ENCODE data around the gene ARSH.
A peak's percentile ranks its signal among the peaks of the same experiment; 100 is the strongest.

Gene ARSH

DNA sequence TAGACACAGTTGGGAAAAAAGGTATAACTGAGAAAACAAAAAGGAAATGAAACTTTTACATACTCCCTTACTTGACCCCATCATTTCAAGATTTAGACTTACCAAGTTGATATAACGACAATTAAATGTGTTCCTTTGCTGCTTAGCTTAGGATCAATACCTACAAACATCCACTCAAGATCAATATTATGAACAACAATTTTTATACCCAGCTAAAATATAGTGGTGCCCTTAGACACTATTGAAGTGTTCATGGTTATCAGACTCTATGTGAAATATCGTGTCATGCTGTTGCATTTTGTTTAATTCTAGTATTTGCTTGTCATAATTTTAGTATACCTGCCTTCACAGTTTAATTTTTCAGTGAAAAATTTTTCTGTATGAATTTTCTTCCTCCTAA, 4.2 kb downstream of the ARSH start:
- Histone ChIP-seq H2AFZ (ENCODE audit: insufficient read depth, low read length, poor library complexity) (no peak overlapping the region), H3K27ac (ENCODE audit: low read depth, low read length) (no peak overlapping the region), H3K4me1 (ENCODE audit: control insufficient read depth in 1 of 2, insufficient read depth in 2 of 2, low read length in 2 of 2) (peaks cover 0 to 4% of the 10 kb centered on the region in 2 experiments), H2BK5ac (ENCODE audit: low read depth, low read length, poor library complexity) (no peak overlapping the region), H3K18ac (ENCODE audit: low read length) (no peak overlapping the region), H3K4me3 (ENCODE audit: low read depth, low read length) (no peak overlapping the region), H3K79me1 (ENCODE audit: low read length) (no peaks in the 10 kb centered on the region), H2AK5ac (ENCODE audit: low read length) (no peak overlapping the region), H4K8ac (ENCODE audit: low read depth, low read length) (no peak overlapping the region), H3K9me3 (ENCODE audit: insufficient read depth, low read depth, low read length) (no peaks in the 10 kb centered on the region), H3K36me3 (ENCODE audit: control insufficient read depth in 1 of 2, insufficient read depth in 2 of 2, low read length in 2 of 2) (no peaks in the 10 kb centered on the region), H4K12ac (ENCODE audit: low read depth, low read length) (no peak overlapping the region), H3K14ac (ENCODE audit: low read length) (no peak overlapping the region), H3K9ac (ENCODE audit: low read length) (no peak overlapping the region), H3K79me2 (ENCODE audit: control insufficient read depth, insufficient read depth, low read length, poor library complexity) (no peaks in the 10 kb centered on the region), H3K4me2 (ENCODE audit: low read length) (no peak overlapping the region), H4K91ac (ENCODE audit: low read depth, low read length) (no peak overlapping the region), H2BK12ac (ENCODE audit: low read length) (no peak overlapping the region), H3K23ac (ENCODE audit: low read length) (no peak overlapping the region), H3K4ac (ENCODE audit: low read depth, low read length) (no peak overlapping the region), H2BK120ac (ENCODE audit: insufficient read depth, low read length, poor library complexity) (no peak overlapping the region), H3K27me3 (ENCODE audit: insufficient read depth, low read length) (no peaks in the 10 kb centered on the region)
- DNase-seq = no peak
- WGBS (ENCODE audit: extremely low coverage, insufficient coverage, insufficient read length) = no CpG with 5 or more reads among the region's 2 CpGs

DNA sequence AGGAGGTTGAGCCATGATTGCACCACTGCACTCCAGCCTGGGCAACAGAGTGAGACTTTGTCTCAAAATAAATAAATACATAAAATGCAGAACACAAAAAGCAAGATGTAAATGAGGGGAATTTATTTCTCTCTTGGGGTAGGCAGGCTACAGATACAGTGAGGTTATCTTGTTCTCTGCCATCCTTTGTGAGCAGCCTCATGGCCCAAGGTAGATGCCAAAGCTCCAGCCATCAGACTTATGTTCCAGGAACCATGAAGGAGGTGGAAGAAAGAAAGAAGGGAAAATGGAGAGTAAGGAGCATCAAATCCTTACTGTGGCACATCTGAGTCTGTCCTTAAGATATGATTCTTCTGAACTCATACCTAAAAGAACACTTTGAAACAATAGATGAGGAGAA, 11.1 kb downstream of the ARSH start:
- no peak overlapping the region for H3K9ac ChIP-seq (ENCODE audit: low read length)
- no peak overlapping the region for H2AK5ac ChIP-seq (ENCODE audit: low read length)
- no peak overlapping the region for H3K23ac ChIP-seq (ENCODE audit: low read length)
- no peak overlapping the region for H3K14ac ChIP-seq (ENCODE audit: low read length)
- no peak overlapping the region for H2BK120ac ChIP-seq (ENCODE audit: insufficient read depth, low read length, poor library complexity)
- H3K27me3 ChIP-seq (ENCODE audit: insufficient read depth, low read length) = no peaks in the 10 kb centered on the region
- no peaks in the 10 kb centered on the region for H3K79me1 ChIP-seq (ENCODE audit: low read length)
- H3K79me2 ChIP-seq (ENCODE audit: control insufficient read depth, insufficient read depth, low read length, poor library complexity) = no peaks in the 10 kb centered on the region
- H3K9me3 ChIP-seq (ENCODE audit: insufficient read depth, low read depth, low read length) = no peaks in the 10 kb centered on the region
- no peak overlapping the region for H4K91ac ChIP-seq (ENCODE audit: low read depth, low read length)
- no peak overlapping the region for H4K8ac ChIP-seq (ENCODE audit: low read depth, low read length)
- H3K4ac ChIP-seq (ENCODE audit: low read depth, low read length) = no peak overlapping the region
- DNase-seq = no peak
- no peak overlapping the region for H3K27ac ChIP-seq (ENCODE audit: low read depth, low read length)
- no peak overlapping the region for H2BK5ac ChIP-seq (ENCODE audit: low read depth, low read length, poor library complexity)
- no peak overlapping the region for H2BK12ac ChIP-seq (ENCODE audit: low read length)
- H3K4me1 ChIP-seq (ENCODE audit: control insufficient read depth in 1 of 2, insufficient read depth in 2 of 2, low read length in 2 of 2) = no peaks in the 10 kb centered on the region
- no peak overlapping the region for H2AFZ ChIP-seq (ENCODE audit: insufficient read depth, low read length, poor library complexity)
- H3K4me2 ChIP-seq (ENCODE audit: low read length) = no peak overlapping the region
- no peak overlapping the region for H3K18ac ChIP-seq (ENCODE audit: low read length)
- no peak overlapping the region for H4K12ac ChIP-seq (ENCODE audit: low read depth, low read length)
- H3K4me3 ChIP-seq (ENCODE audit: low read depth, low read length) = no peak overlapping the region
- H3K36me3 ChIP-seq (ENCODE audit: control insufficient read depth in 1 of 2, insufficient read depth in 2 of 2, low read length in 2 of 2) = no peaks in the 10 kb centered on the region

DNA sequence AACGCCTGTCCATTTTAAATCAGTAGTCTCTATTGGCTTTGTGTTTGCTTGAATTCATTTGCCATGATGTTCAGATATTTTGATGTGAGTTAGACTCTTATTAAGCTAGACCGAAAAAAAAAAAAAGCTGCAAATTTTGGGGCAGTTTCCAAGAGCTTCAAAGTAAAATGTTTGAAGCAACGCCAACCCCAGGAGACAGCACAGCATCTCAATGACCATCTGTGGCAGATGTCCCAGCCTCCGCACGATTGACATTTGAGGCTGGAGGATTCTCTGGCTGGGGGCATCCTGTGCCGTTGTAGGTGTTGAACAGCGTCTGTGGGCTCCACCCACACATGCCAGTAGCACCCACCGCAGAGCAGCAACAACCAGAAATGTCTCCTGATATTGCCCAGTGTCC, 17.8 kb downstream of the ARSH start:
- Histone ChIP-seq H3K9ac (ENCODE audit: low read length) (no peak overlapping the region), H4K12ac (ENCODE audit: low read depth, low read length) (no peak overlapping the region), H3K9me3 (ENCODE audit: insufficient read depth, low read depth, low read length) (no peaks in the 10 kb centered on the region), H3K23ac (ENCODE audit: low read length) (no peak overlapping the region), H3K4me1 (ENCODE audit: control insufficient read depth in 1 of 2, insufficient read depth in 2 of 2, low read length in 2 of 2) (peaks cover 2% of the 10 kb centered on the region in 2 experiments), H2BK12ac (ENCODE audit: low read length) (peak overlapping the region; percentile 14), H2BK5ac (ENCODE audit: low read depth, low read length, poor library complexity) (no peak overlapping the region), H3K18ac (ENCODE audit: low read length) (no peak overlapping the region), H3K36me3 (ENCODE audit: control insufficient read depth in 1 of 2, insufficient read depth in 2 of 2, low read length in 2 of 2) (no peaks in the 10 kb centered on the region), H3K14ac (ENCODE audit: low read length) (no peak overlapping the region), H3K4me2 (ENCODE audit: low read length) (no peak overlapping the region), H2BK120ac (ENCODE audit: insufficient read depth, low read length, poor library complexity) (no peak overlapping the region), H3K27ac (ENCODE audit: low read depth, low read length) (no peak overlapping the region), H3K79me2 (ENCODE audit: control insufficient read depth, insufficient read depth, low read length, poor library complexity) (no peaks in the 10 kb centered on the region), H3K4me3 (ENCODE audit: low read depth, low read length) (no peak overlapping the region), H2AK5ac (ENCODE audit: low read length) (no peak overlapping the region), H3K79me1 (ENCODE audit: low read length) (no peaks in the 10 kb centered on the region), H2AFZ (ENCODE audit: insufficient read depth, low read length, poor library complexity) (no peak overlapping the region), H4K8ac (ENCODE audit: low read depth, low read length) (no peak overlapping the region), H3K27me3 (ENCODE audit: insufficient read depth, low read length) (no peaks in the 10 kb centered on the region), H4K91ac (ENCODE audit: low read depth, low read length) (no peak overlapping the region), H3K4ac (ENCODE audit: low read depth, low read length) (no peak overlapping the region)
- no CpG with 5 or more reads among the region's 8 CpGs for WGBS (ENCODE audit: extremely low coverage, insufficient coverage, insufficient read length)
- no peak for DNase-seq

DNA sequence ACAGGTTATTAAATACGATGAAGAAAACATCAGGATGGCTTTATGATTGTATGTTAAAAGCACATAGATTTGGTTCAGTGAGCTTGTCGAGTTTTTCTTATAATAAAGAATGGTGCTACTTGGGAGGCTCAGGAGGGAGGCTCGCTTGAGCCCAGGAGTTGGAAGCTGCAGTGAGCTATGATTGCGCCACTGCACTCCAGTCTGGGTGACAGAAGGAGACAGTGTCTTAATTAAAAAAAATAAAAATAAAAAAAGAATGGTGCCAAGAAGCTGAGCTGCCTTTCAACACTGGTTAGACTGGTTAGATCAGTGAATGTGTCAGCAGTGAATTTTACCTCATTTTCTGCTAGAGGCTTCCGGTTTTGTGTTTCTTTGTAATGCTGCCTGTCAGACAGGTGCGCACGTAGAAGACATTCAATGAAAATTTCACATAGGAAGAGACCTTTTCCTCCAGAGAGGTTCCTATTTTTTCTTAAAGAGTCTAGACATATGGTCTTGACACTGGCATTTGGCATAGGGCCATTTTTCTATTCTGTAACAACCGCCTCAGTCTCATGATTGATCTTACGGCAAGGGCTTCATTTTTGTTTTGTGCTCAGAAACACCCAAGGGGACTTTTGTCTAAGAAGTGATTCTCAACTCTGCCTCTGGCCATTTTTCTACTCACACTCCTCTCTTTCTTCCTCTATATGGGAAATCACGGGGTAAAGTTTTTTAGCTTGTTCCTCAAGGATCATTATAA, 19.9 kb downstream of the ARSH start:
- Histone ChIP-seq H4K91ac (ENCODE audit: low read depth, low read length) (no peak overlapping the region), H4K8ac (ENCODE audit: low read depth, low read length) (peak overlapping the region; percentile 10), H3K23ac (ENCODE audit: low read length) (no peak overlapping the region), H3K9ac (ENCODE audit: low read length) (no peak overlapping the region), H3K4me3 (ENCODE audit: low read depth, low read length) (no peak overlapping the region), H4K12ac (ENCODE audit: low read depth, low read length) (no peak overlapping the region), H2BK5ac (ENCODE audit: low read depth, low read length, poor library complexity) (no peak overlapping the region), H3K79me2 (ENCODE audit: control insufficient read depth, insufficient read depth, low read length, poor library complexity) (no peaks in the 10 kb centered on the region), H2BK120ac (ENCODE audit: insufficient read depth, low read length, poor library complexity) (no peak overlapping the region), H3K9me3 (ENCODE audit: insufficient read depth, low read depth, low read length) (no peaks in the 10 kb centered on the region), H2AK5ac (ENCODE audit: low read length) (no peak overlapping the region), H3K36me3 (ENCODE audit: control insufficient read depth in 1 of 2, insufficient read depth in 2 of 2, low read length in 2 of 2) (no peaks in the 10 kb centered on the region), H3K4ac (ENCODE audit: low read depth, low read length) (no peak overlapping the region), H3K27ac (ENCODE audit: low read depth, low read length) (no peak overlapping the region), H2BK12ac (ENCODE audit: low read length) (no peak overlapping the region), H2AFZ (ENCODE audit: insufficient read depth, low read length, poor library complexity) (no peak overlapping the region), H3K18ac (ENCODE audit: low read length) (no peak overlapping the region), H3K4me2 (ENCODE audit: low read length) (no peak overlapping the region), H3K27me3 (ENCODE audit: insufficient read depth, low read length) (no peaks in the 10 kb centered on the region), H3K79me1 (ENCODE audit: low read length) (no peaks in the 10 kb centered on the region), H3K4me1 (ENCODE audit: control insufficient read depth in 1 of 2, insufficient read depth in 2 of 2, low read length in 2 of 2) (peaks cover 2% of the 10 kb centered on the region in 2 experiments), H3K14ac (ENCODE audit: low read length) (no peak overlapping the region)
- WGBS (ENCODE audit: extremely low coverage, insufficient coverage, insufficient read length) = no CpG with 5 or more reads among the region's 10 CpGs
- DNase-seq = peak in 1 of 2 donors; percentile 42
